ENCODE data around the gene ATN1. TPM values are rescaled to one million over a fixed set of nuclear protein-coding genes. Genes with fewer than 3 reads are reported as not detected.
"Not testable (repeated sequence)": the region's sequence is repeated elsewhere in the genome, so short reads cannot be mapped to it uniquely, and the experiment has no call there.

ATN1 gene
- total RNA-seq, 1 donor from 2014 or later: 34.3 TPM

- DNase-seq: no peak
Measured at GRCh38 chr12:6905414-6906040, 22.2 kb upstream of the ATN1 start.

- DNase-seq: not testable (repeated sequence)
Measured at GRCh38 chr12:6908141-6908540, 19.6 kb upstream of the ATN1 start.

GRCh38 chr12:6909421-6910145 lies 18.2 kb upstream of the ATN1 start:
- no peak for DNase-seq

- no peak for DNase-seq
Measured at GRCh38 chr12:6912164-6912935, 15.4 kb upstream of the ATN1 start.

- peak; percentile 73 for DNase-seq
Measured at GRCh38 chr12:6914246-6914946, 13.4 kb upstream of the ATN1 start, which contains the start of gene ENO2. Gene ENO2, plus strand, starts transcription at chr12:6914580. Its CDS starts 1,253 bp downstream, at chr12:6915833.

- DNase-seq: no peak
Measured at GRCh38 chr12:6914947-6915788, 12.6 kb upstream of the ATN1 start.

GRCh38 chr12:6915789-6916285 lies 11.9 kb upstream of the ATN1 start:
- DNase-seq: no peak

GRCh38 chr12:6916426-6917200 lies 11.1 kb upstream of the ATN1 start:
- DNase-seq: no peak

GRCh38 chr12:6917491-6918231 lies 10.1 kb upstream of the ATN1 start:
- DNase-seq: no peak

- no peak for DNase-seq
Measured at GRCh38 chr12:6919588-6919987, 8.2 kb upstream of the ATN1 start.

- DNase-seq: no peak
Measured at GRCh38 chr12:6921539-6921938, 6.2 kb upstream of the ATN1 start.

GRCh38 chr12:6921996-6922946 lies 5.5 kb upstream of the ATN1 start:
- DNase-seq: no peak

GRCh38 chr12:6923003-6923732 lies 4.6 kb upstream of the ATN1 start:
- DNase-seq: no peak

- no peak for DNase-seq
Measured at GRCh38 chr12:6923851-6924250, 3.9 kb upstream of the ATN1 start.

- DNase-seq: no peak
Measured at GRCh38 chr12:6925239-6925539, 2.6 kb upstream of the ATN1 start.

- peak; percentile 85 for DNase-seq
Measured at GRCh38 chr12:6925540-6926279, 2.0 kb upstream of the ATN1 start.

- DNase-seq: peak; percentile 54
Measured at GRCh38 chr12:6928022-6928702, 403 bp downstream of the ATN1 start.

All from tongue (tissue), 2 donors.